GM18873 (cell line): ENCODE measurements around the gene CSMD2.

Experiments
- ATAC-seq: cut with Tn5 transposase; IDR thresholded peaks from one replicate; pipeline ENCODE4 v1.9.1; 2021; ENCODE audit warnings: mild to moderate bottlenecking, moderate library complexity, moderate number of reproducible peaks; ENCODE audit not compliant: unreplicated experiment, low FRiP score

Gene CSMD2

GRCh38 chr1:33709174-33709782 lies 455.8 kb downstream of the CSMD2 start:
- ATAC-seq = no peak

GRCh38 chr1:33706634-33707255 lies 458.3 kb downstream of the CSMD2 start:
- ATAC-seq = no peak

GRCh38 chr1:33703464-33703863 lies 461.6 kb downstream of the CSMD2 start:
- no peak for ATAC-seq

GRCh38 chr1:33698361-33699035 lies 466.5 kb downstream of the CSMD2 start:
- no peak for ATAC-seq

GRCh38 chr1:33697816-33698215 lies 467.2 kb downstream of the CSMD2 start:
- ATAC-seq = no peak

- no peak for ATAC-seq
Measured at GRCh38 chr1:33696962-33697361, 468.1 kb downstream of the CSMD2 start.

- no peak for ATAC-seq
Measured at GRCh38 chr1:33696311-33696710, 468.7 kb downstream of the CSMD2 start.

GRCh38 chr1:33692206-33693188 lies 472.5 kb downstream of the CSMD2 start:
- ATAC-seq = no peak

- ATAC-seq = no peak
Measured at GRCh38 chr1:33687000-33687399, 478.0 kb downstream of the CSMD2 start.

- ATAC-seq = no peak
Measured at GRCh38 chr1:33686551-33686950, 478.5 kb downstream of the CSMD2 start.

GRCh38 chr1:33685256-33685655 lies 479.8 kb downstream of the CSMD2 start:
- no peak for ATAC-seq

GRCh38 chr1:33684396-33685179 lies 480.4 kb downstream of the CSMD2 start:
- no peak for ATAC-seq

- no peak for ATAC-seq
Measured at GRCh38 chr1:33683913-33684312, 481.1 kb downstream of the CSMD2 start.

GRCh38 chr1:33682371-33682770 lies 482.7 kb downstream of the CSMD2 start:
- ATAC-seq = no peak

- ATAC-seq = no peak
Measured at GRCh38 chr1:33680281-33680840, 484.7 kb downstream of the CSMD2 start.

- ATAC-seq = no peak
Measured at GRCh38 chr1:33670567-33670966, 494.5 kb downstream of the CSMD2 start.

- ATAC-seq = no peak
Measured at GRCh38 chr1:33668695-33669094, 496.3 kb downstream of the CSMD2 start.

GRCh38 chr1:33667386-33668282 lies 497.4 kb downstream of the CSMD2 start:
- no peak for ATAC-seq

- ATAC-seq = no peak
Measured at GRCh38 chr1:33666616-33667015, 498.4 kb downstream of the CSMD2 start.
